Measurements from ENCODE around the gene SLCO3A1. TPM values are rescaled to one million over a fixed set of nuclear protein-coding genes. Genes with fewer than 3 reads are reported as not detected.

Gene SLCO3A1
- total RNA-seq, 4 donors from 2014 or later: 12.1 to 22.3 (median 13.5) TPM

- TF ChIP-seq CTCF (IDR thresholded peaks at IDR 0.05; ENCODE audit: low read depth): no peak
These were observed 65.6 kb downstream of the SLCO3A1 start for GRCh38 chr15:91919014-91919534.

- no peak for TF ChIP-seq CTCF (IDR thresholded peaks at IDR 0.05; ENCODE audit: low read depth)
These were observed 67.8 kb downstream of the SLCO3A1 start for GRCh38 chr15:91921188-91921842.

GRCh38 chr15:91921843-91922198 lies 68.3 kb downstream of the SLCO3A1 start:
- TF ChIP-seq CTCF (IDR thresholded peaks at IDR 0.05; ENCODE audit: low read depth): no peak

GRCh38 chr15:91922646-91923547 lies 69.4 kb downstream of the SLCO3A1 start:
- no peak for TF ChIP-seq CTCF (IDR thresholded peaks at IDR 0.05; ENCODE audit: low read depth)

GRCh38 chr15:91924183-91924582 lies 70.7 kb downstream of the SLCO3A1 start:
- TF ChIP-seq CTCF (IDR thresholded peaks at IDR 0.05; ENCODE audit: low read depth): no peak

- TF ChIP-seq CTCF (IDR thresholded peaks at IDR 0.05; ENCODE audit: low read depth): no peak
These were observed 71.5 kb downstream of the SLCO3A1 start for GRCh38 chr15:91924837-91925495.

- no peak for TF ChIP-seq CTCF (IDR thresholded peaks at IDR 0.05; ENCODE audit: low read depth)
These were observed 72.3 kb downstream of the SLCO3A1 start for GRCh38 chr15:91925794-91926193.

Measured in subcutaneous adipose tissue (tissue), 4 donors.